Caco-2 (cell line): ENCODE data around the gene UPP1. TPM values are rescaled to one million over a fixed set of nuclear protein-coding genes. Genes with fewer than 3 reads are reported as not detected.
A peak's percentile ranks its signal among the peaks of the same experiment; 100 is the strongest.

ENCODE experiments used
- BruUV-seq: library from RNA; stranded (reverse); fragments of 400-500 nt; replicated peaks from 2 replicates; lab custom pipeline; 2021; lab: Mats Ljungman, UMichigan
- CTCF ChIA-PET: fragments of 300-600 bp; sonication (Branson Sonifier 250); formaldehyde crosslinking; loops from one replicate; lab custom pipeline; 2022; ENCODE audit warnings: antibody characterized with exemption; lab: Charles Lee
- POLR2A ChIA-PET: fragments of 300-600 bp; sonication (Branson Sonifier 250); formaldehyde crosslinking; loops from one replicate; lab custom pipeline; 2022; ENCODE audit warnings: antibody characterized with exemption; lab: Charles Lee
- DNase-seq, 2 experiments: peaks; one replicate each; pipeline versions ENCODE4 v3.0.0 to v3.0.0-alpha.2; 2020 to 2022
- H3K27me3 ChIP-seq: replicated peaks from 2 replicates; pipeline ENCODE4 v1.6.0; 2011; ENCODE audit warnings: low read length; ENCODE audit not compliant: control insufficient read depth, insufficient read depth
- H3K36me3 ChIP-seq: 2 replicates; pipeline ENCODE4 v1.5.1; 2011; ENCODE audit warnings: low read length; ENCODE audit not compliant: control insufficient read depth, insufficient read depth
- H3K4me1 ChIP-seq: fragments of 250-450 bp; sonication (Bioruptor Pico); 2 replicates; pipeline ENCODE4 v1.5.1; 2020; ENCODE audit warnings: mild to moderate bottlenecking
- H3K4me3 ChIP-seq: 2 replicates; pipeline ENCODE4 v1.5.1; 2011; ENCODE audit warnings: low read depth, mild to moderate bottlenecking, control low read depth, low read length
- H3K9me3 ChIP-seq: fragments of 250-450 bp; sonication (Bioruptor Pico); 2 replicates; pipeline ENCODE4 v1.5.1; 2020; ENCODE audit warnings: mild to moderate bottlenecking, moderate library complexity
- H3K27ac Mint-ChIP-seq: one replicate; pipeline ENCODE4 v1.8.0; 2022; ENCODE audit warnings: mixed read lengths; ENCODE audit not compliant: unreplicated experiment
- H3K27me3 Mint-ChIP-seq: one replicate; pipeline ENCODE4 v1.8.0; 2022; ENCODE audit warnings: mixed read lengths; ENCODE audit not compliant: insufficient read depth, unreplicated experiment
- H3K36me3 Mint-ChIP-seq: one replicate; pipeline ENCODE4 v1.8.0; 2022; ENCODE audit warnings: mild to moderate bottlenecking, mixed read lengths; ENCODE audit not compliant: insufficient read depth, unreplicated experiment
- H3K4me1 Mint-ChIP-seq: one replicate; pipeline ENCODE4 v1.8.0; 2022; ENCODE audit warnings: low read depth, mixed read lengths; ENCODE audit not compliant: unreplicated experiment
- H3K4me3 Mint-ChIP-seq: one replicate; pipeline ENCODE4 v1.8.0; 2022; ENCODE audit warnings: mild to moderate bottlenecking, moderate library complexity, mixed read lengths; ENCODE audit not compliant: unreplicated experiment
- H3K9me3 Mint-ChIP-seq: one replicate; pipeline ENCODE4 v1.8.0; 2022; ENCODE audit warnings: mixed read lengths; ENCODE audit not compliant: unreplicated experiment
- CTCF ChIP-seq, 2 experiments: fragments of 200-600 bp in 1 of 2; IDR thresholded peaks; 1 replicate in 1 of 2; 2 replicates in 1 of 2; pipeline versions ENCODE4 v1.5.1 to v1.8.0; 2011 to 2022; ENCODE audit warnings: antibody characterized with exemption in 1 of 2, control low read depth in 1 of 2, inconsistent platforms in 1 of 2, low read depth in 1 of 2, low read length in 1 of 2, mild to moderate bottlenecking in 1 of 2, moderate library complexity in 1 of 2; ENCODE audit not compliant: insufficient read depth in 1 of 2, severe bottlenecking in 1 of 2, unreplicated experiment in 1 of 2
- intact Hi-C: fragments of 100-400 bp; cut with micrococcal nuclease; formaldehyde crosslinking; loops from one replicate; pipeline ENCODE4 v1.10.0; 2022; ENCODE audit not compliant: unreplicated experiment
- total RNA-seq: library from RNA; stranded (reverse); gene quantifications from 2 replicates; pipeline ENCODE4 v1.2.3, GENCODE V29; 2022

Gene UPP1
- total RNA-seq, 1 experiment from 2014 or later: 20.6 TPM

GRCh38 chr7:48154792-48155413 is 65.8 kb downstream of the UPP1 start:
- no peaks in the 10 kb centered on the region for H3K9me3 Mint-ChIP-seq
- Histone ChIP-seq H3K4me1 (no peaks in the 10 kb centered on the region), H3K9me3 (no peaks in the 10 kb centered on the region), H3K27me3 (no peaks in the 10 kb centered on the region), H3K4me3 (no peak overlapping the region), H3K36me3 (no peaks in the 10 kb centered on the region)
- ChIA-PET CTCF (interaction anchor here (0.6 to 1.4 kb wide), 12 partner anchors 11 to 303 kb away, joined by 3 to 19 read pairs (median 3); partner anchors contain the start of genes C7orf57 and UPP1), POLR2A (no interaction called here)
- H3K36me3 Mint-ChIP-seq: no peaks in the 10 kb centered on the region
- BruUV-seq: no TSS peak
- no peak overlapping the region for H3K4me3 Mint-ChIP-seq
- DNase-seq: peak; percentile 48 to 70
- H3K27me3 Mint-ChIP-seq: peaks cover 17% of the 10 kb centered on the region
- H3K27ac Mint-ChIP-seq: no peak overlapping the region
- intact Hi-C loops: loop anchor here (1.0 to 2.0 kb wide), 5 partner anchors 15 to 210 kb away; partner anchors contain the start of gene UPP1
- peak; percentile 68 to 81 for TF ChIP-seq CTCF (IDR thresholded peaks at IDR 0.05; ENCODE audit: insufficient read depth in 1 of 2, low read depth in 1 of 2, low read length in 1 of 2, severe bottlenecking in 1 of 2, unreplicated experiment in 1 of 2)
- H3K4me1 Mint-ChIP-seq: peaks cover 6% of the 10 kb centered on the region

Other genes starting within 250 kb of the UPP1 start
- gene PKD1L1, start 140.8 kb upstream of the UPP1 start, total RNA-seq: 0.25 and 0.28 TPM in 2 replicates
- gene HUS1, start 109.7 kb upstream of the UPP1 start, total RNA-seq: 31.3 and 32.3 TPM in 2 replicates
- not detected in 2 replicates for gene SUN3, start 60.2 kb upstream of the UPP1 start, total RNA-seq
- not detected in 2 replicates for gene C7orf57, start 53.7 kb upstream of the UPP1 start, total RNA-seq
- gene ABCA13, start 82.2 kb downstream of the UPP1 start, total RNA-seq: 0.07 and 0.09 TPM in 2 replicates